Islet of Langerhans (tissue), 1 donor: ENCODE results near the gene SETD1B.
"Not testable (repeated sequence)": the region's sequence is repeated elsewhere in the genome, so short reads cannot be mapped to it uniquely, and the experiment has no call there.

Source experiments
- FAIRE-seq: peaks from one replicate; lab custom pipeline; 2011; peaks lifted over from hg19 to GRCh38; lab: Jason Lieb, UNC

SETD1B gene

GRCh38 chr12:121781484-121781997 lies 22.3 kb upstream of the SETD1B start:
- no peak for FAIRE-seq

GRCh38 chr12:121781998-121782979 lies 21.5 kb upstream of the SETD1B start:
- FAIRE-seq: no peak

- no peak for FAIRE-seq
These were observed 20.0 kb upstream of the SETD1B start for GRCh38 chr12:121783766-121784165.

GRCh38 chr12:121784460-121784859 lies 19.3 kb upstream of the SETD1B start:
- no peak for FAIRE-seq

- no peak for FAIRE-seq
These were observed 17.4 kb upstream of the SETD1B start for GRCh38 chr12:121786440-121786825.

GRCh38 chr12:121787063-121788025 lies 16.5 kb upstream of the SETD1B start:
- FAIRE-seq: no peak

- FAIRE-seq: no peak
These were observed 15.5 kb upstream of the SETD1B start for GRCh38 chr12:121788176-121788818.

- no peak for FAIRE-seq
These were observed 14.5 kb upstream of the SETD1B start for GRCh38 chr12:121789233-121789781.

GRCh38 chr12:121789800-121790728 lies 13.7 kb upstream of the SETD1B start:
- no peak for FAIRE-seq

- FAIRE-seq: not testable (repeated sequence)
These were observed 13.0 kb upstream of the SETD1B start for GRCh38 chr12:121790785-121791184.

GRCh38 chr12:121791671-121792551 lies 11.9 kb upstream of the SETD1B start:
- no peak for FAIRE-seq

GRCh38 chr12:121792607-121793439 lies 11.0 kb upstream of the SETD1B start:
- FAIRE-seq: no peak

- no peak for FAIRE-seq
These were observed 10.4 kb upstream of the SETD1B start, which contains the start of gene RHOF for GRCh38 chr12:121793440-121793837. Gene RHOF (minus strand): TSS chr12:121793688. CDS start chr12:121793633, 55 bp downstream.

GRCh38 chr12:121793838-121794533 lies 9.8 kb upstream of the SETD1B start:
- FAIRE-seq: no peak

GRCh38 chr12:121794534-121795033 lies 9.2 kb upstream of the SETD1B start:
- FAIRE-seq: no peak

GRCh38 chr12:121795034-121795968 lies 8.5 kb upstream of the SETD1B start:
- no peak for FAIRE-seq
